ENCODE data around the gene TBC1D2. TPM values are rescaled to one million over a fixed set of nuclear protein-coding genes. Genes with fewer than 3 reads are reported as not detected.

The TBC1D2 gene
- total and polyA plus RNA-seq, 2 of the 4 experiments (the other 2 are of a cell fraction): 36.9 to 62.7 TPM

- in situ Hi-C loops (cut with MboI; ENCODE audit: low sequenced_read_pairs) (no loop called here), dilution Hi-C loops (cut with HindIII; ENCODE audit: low sequenced_read_pairs, unreplicated experiment) (no loop called here), intact Hi-C loops (cut with micrococcal nuclease) (no loop called here)
- Histone ChIP-seq H3K9me1 (ENCODE audit: insufficient read depth, low read length) (0 out of 2 replicates have a peak, but pooled peaks cover 5% of the 10 kb centered on the region), H4K8ac (ENCODE audit: low read depth in 2 of 2, low read length in 2 of 2) (no peak overlapping the region), H3K18ac (ENCODE audit: low read depth, low read length) (no peak overlapping the region), H3K79me1 (ENCODE audit: low read depth in 1 of 2, low read length in 2 of 2) (no peaks in the 10 kb centered on the region), H4K20me1 (ENCODE audit: insufficient read depth, low read length) (no peaks in the 10 kb centered on the region), H3K36me3 (ENCODE audit: control insufficient read depth, insufficient read depth, low read length) (no peaks in the 10 kb centered on the region), H2AK9ac (replicated peaks; ENCODE audit: low read depth, low read length, poor library complexity) (no peak overlapping the region), H2BK15ac (ENCODE audit: low read depth, low read length) (no peak overlapping the region), H2BK5ac (ENCODE audit: low read depth, low read length, poor library complexity, severe bottlenecking) (no peak overlapping the region), H3K14ac (replicated peaks; ENCODE audit: low read depth, low read length) (no peak overlapping the region), H3K9me3 (ENCODE audit: control insufficient read depth, insufficient read depth, low read length) (no peaks in the 10 kb centered on the region), H3K4ac (ENCODE audit: low read depth, low read length) (no peak overlapping the region; the same call in 1 of the 2 replicates), H2AK5ac (ENCODE audit: low read depth, low read length) (no peak overlapping the region), H2BK20ac (ENCODE audit: low read depth, low read length) (no peak overlapping the region), H3K56ac (ENCODE audit: extremely low read depth, insufficient read depth, low read length) (no peak overlapping the region), H4K91ac (ENCODE audit: insufficient read depth, low read depth, low read length) (no peak overlapping the region), H2BK120ac (ENCODE audit: low read depth, low read length) (no peak overlapping the region), H3K27me3 (ENCODE audit: control insufficient read depth, insufficient read depth, low read length) (peaks cover 3% of the 10 kb centered on the region; the same call in 1 of the 2 replicates), H3K9ac (ENCODE audit: low read depth, low read length) (no peak overlapping the region), H4K5ac (ENCODE audit: low read depth, low read length) (no peak overlapping the region), H3K4me2 (ENCODE audit: low read depth, low read length) (no peak overlapping the region), H3K27ac (ENCODE audit: insufficient read depth, low read length) (no peak overlapping the region), H3K23ac (ENCODE audit: low read depth, low read length) (no peak overlapping the region), H3K4me1 (ENCODE audit: control insufficient read depth, insufficient read depth, low read length) (no peaks in the 10 kb centered on the region), H3K4me3 (ENCODE audit: insufficient read depth, low read depth, low read length) (no peak overlapping the region), H2AFZ (replicated peaks; ENCODE audit: low read length, poor library complexity) (no peak overlapping the region)
- TF ChIP-seq CTCF (conservative IDR thresholded peaks at IDR 0.05; ENCODE audit: low read depth, low read length): no peak
- ChIA-PET CTCF (no interaction called here), POLR2A (ENCODE audit: unreplicated experiment) (no interaction called here)
- ATAC-seq (ENCODE audit: low read depth): no peak
- BruUV-seq (replicated peaks): no TSS peak
- WGBS, 2 experiments (ENCODE audit: extremely low coverage in 2 of 2, insufficient read length in 1 of 2): no CpG with 5 or more reads among the region's 6 CpGs
- DNase-seq: no peak
Measured at GRCh38 chr9:98185021-98185567, 70.4 kb downstream of the TBC1D2 start.

All from IMR-90 (cell line).